Gastrocnemius medialis (tissue), 4 donors: ENCODE data around the gene ARTN. TPM values are rescaled to one million over a fixed set of nuclear protein-coding genes. Genes with fewer than 3 reads are reported as not detected.

ENCODE experiments used
- ATAC-seq, 2 donors: fragments of 150-250 bp; one replicate each; pipeline ENCODE4 v1.9.1; 2016
- DNase-seq, 2 donors: peaks; one replicate each; pipeline ENCODE4 v3.0.0-alpha.2; 2019
- H3K27ac ChIP-seq, 4 donors: fragments of 200-600 bp; sonication (generic); 1 replicate in 1 of 4; 2 replicates in 3 of 4; pipeline ENCODE4 v1.5.1; 2016 to 2018; ENCODE audit warnings: mild to moderate bottlenecking in 2 of 4, moderate library complexity in 1 of 4
- H3K27me3 ChIP-seq, 3 donors: fragments of 200-600 bp; sonication (generic) in 2 of 3; 1 replicate in 1 of 3; 2 replicates in 2 of 3; pipeline versions ENCODE4 v1.5.1 to v1.6.0; 2016 to 2019; ENCODE audit warnings: mild to moderate bottlenecking in 1 of 3, moderate library complexity in 1 of 3
- H3K36me3 ChIP-seq, 2 donors: fragments of 200-600 bp; sonication (generic) in 1 of 2; one replicate each; pipeline ENCODE4 v1.5.1; 2017 to 2018
- H3K4me1 ChIP-seq, 2 donors: fragments of 200-600 bp; sonication (generic) in 1 of 2; one replicate each; pipeline ENCODE4 v1.5.1; 2016 to 2017; ENCODE audit warnings: mild to moderate bottlenecking in 2 of 2
- H3K4me3 ChIP-seq, 4 donors: fragments of 200-600 bp; sonication (generic) in 3 of 4; 1 replicate in 1 of 4; 2 replicates in 3 of 4; pipeline ENCODE4 v1.5.1; 2016 to 2019; ENCODE audit warnings: mild to moderate bottlenecking in 2 of 4
- H3K9me3 ChIP-seq, 3 donors: fragments of 200-600 bp; sonication (generic) in 2 of 3; 1 replicate in 1 of 3; 2 replicates in 2 of 3; pipeline ENCODE4 v1.5.1; 2016 to 2019
- POLR2A ChIP-seq, 2 donors: fragments of 450-650 bp; IDR thresholded peaks; one replicate each; pipeline ENCODE4 v1.6.1; 2017; ENCODE audit warnings: antibody characterized with exemption in 2 of 2, mild to moderate bottlenecking in 2 of 2, moderate library complexity in 2 of 2
- in situ Hi-C, 4 donors: fragments of 200-750 bp; cut with MboI; loops; one replicate each; pipeline versions ENCODE4 v1.15.0 to v1.8.0; 2017; ENCODE audit warnings: low sequenced_read_pairs in 4 of 4
- intact Hi-C: fragments of 100-400 bp; cut with DNase I; formaldehyde crosslinking; loops from one replicate; pipeline ENCODE4 v1.15.1; 2023; ENCODE audit warnings: low total_unique reads
- total RNA-seq, 4 donors: library from RNA; depleted of rRNA; stranded (reverse); fragments of >200 nt; gene quantifications; one replicate each; pipeline versions ENCODE4 v1.1.0 to v1.2.3, GENCODE V29; 2016
- TF ChIP-seq, protein P1 (sequence below), 5 experiments: fragments of 450-650 bp in 3 of 5; fragments of 200-600 bp in 2 of 5; sonication (generic) in 2 of 5; IDR thresholded peaks in 4 of 5; conservative IDR thresholded peaks in 1 of 5; 1 replicate in 4 of 5; 2 replicates in 1 of 5; pipeline ENCODE4 v1.5.1; 2016 to 2019; ENCODE audit warnings: antibody characterized with exemption in 5 of 5, mild to moderate bottlenecking in 3 of 5, moderate library complexity in 3 of 5

Gene ARTN
- total RNA-seq, 4 donors from 2014 or later = 0.25 to 1.8 TPM; not detected in 2

DNA sequence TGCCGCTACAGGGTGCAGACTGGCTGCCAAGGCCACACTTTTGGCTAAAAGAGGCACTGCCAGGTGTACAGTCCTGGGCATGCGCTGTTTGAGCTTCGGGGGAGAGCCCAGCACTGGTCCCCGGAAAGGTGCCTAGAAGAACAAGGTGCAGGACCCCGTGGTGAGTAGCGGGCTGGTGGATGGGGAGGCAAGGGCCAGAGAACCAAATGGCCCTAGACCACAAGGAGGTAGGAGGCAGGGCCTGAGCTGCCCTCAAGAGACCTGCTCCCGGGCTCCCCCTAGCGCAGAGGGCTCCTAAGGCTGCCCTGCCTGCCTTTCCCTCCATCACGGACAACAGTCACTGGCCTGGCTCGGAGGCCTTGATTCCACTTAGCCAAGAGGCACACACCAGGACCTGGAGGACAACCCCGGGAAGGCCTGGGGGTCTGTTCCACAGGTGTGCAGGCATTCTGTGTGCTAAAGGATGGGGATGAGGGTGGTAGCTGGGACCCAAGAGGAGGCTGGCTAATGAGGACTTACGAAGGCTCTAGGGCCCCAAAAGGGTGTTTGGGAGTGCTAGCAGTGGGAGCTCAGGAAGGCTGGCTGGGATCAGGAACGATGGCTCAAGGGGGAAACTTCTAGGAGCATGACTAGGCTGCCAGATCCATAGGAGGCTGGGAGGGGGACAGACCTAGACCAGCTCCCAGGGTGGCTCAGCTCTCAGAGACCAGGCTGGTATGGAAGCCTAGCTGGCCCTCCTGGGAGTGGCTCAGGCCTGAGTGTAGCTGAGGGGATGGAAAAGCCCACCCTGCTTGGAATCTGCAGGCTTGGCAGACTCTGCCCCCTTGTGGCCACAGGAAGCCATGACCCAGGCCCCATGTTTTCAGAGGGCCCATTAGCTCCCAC lies 742 bp downstream of the ARTN start:
- Histone ChIP-seq H3K4me3 (peak overlapping the region in 3 of 4 donors; percentile 45 to 54 (median 46)), H3K36me3 (peaks cover 0 to 6% of the 10 kb centered on the region in 2 donors), H3K9me3 (no peaks in the 10 kb centered on the region), H3K27ac (peak overlapping the region in 3 of 4 donors; percentile 2 to 39 (median 30)), H3K4me1 (peaks cover 27 to 28% of the 10 kb centered on the region in 2 donors), H3K27me3 (no peaks in the 10 kb centered on the region)
- intact Hi-C loops = loop anchor here (1.0 to 5.0 kb wide), 2 partner anchors 171 to 402 kb away; partner anchors contain the start of gene PTPRF
- in situ Hi-C loops = loop anchor here in 3 of 4 donors (5.0 to 25.0 kb wide), 4 partner anchors 162 to 397 kb away; partner anchors contain the start of gene PTPRF (in 2 of the 3)
- ATAC-seq (peak; percentile 62 to 70), DNase-seq (peak in 1 of 2 donors; percentile 72)
- TF ChIP-seq POLR2A (IDR thresholded peaks at IDR 0.05) = no peak
- TF ChIP-seq, protein P1, sequence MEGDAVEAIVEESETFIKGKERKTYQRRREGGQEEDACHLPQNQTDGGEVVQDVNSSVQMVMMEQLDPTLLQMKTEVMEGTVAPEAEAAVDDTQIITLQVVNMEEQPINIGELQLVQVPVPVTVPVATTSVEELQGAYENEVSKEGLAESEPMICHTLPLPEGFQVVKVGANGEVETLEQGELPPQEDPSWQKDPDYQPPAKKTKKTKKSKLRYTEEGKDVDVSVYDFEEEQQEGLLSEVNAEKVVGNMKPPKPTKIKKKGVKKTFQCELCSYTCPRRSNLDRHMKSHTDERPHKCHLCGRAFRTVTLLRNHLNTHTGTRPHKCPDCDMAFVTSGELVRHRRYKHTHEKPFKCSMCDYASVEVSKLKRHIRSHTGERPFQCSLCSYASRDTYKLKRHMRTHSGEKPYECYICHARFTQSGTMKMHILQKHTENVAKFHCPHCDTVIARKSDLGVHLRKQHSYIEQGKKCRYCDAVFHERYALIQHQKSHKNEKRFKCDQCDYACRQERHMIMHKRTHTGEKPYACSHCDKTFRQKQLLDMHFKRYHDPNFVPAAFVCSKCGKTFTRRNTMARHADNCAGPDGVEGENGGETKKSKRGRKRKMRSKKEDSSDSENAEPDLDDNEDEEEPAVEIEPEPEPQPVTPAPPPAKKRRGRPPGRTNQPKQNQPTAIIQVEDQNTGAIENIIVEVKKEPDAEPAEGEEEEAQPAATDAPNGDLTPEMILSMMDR (IDR thresholded peaks at IDR 0.05 in 4 of 5, conservative IDR thresholded peaks at IDR 0.05 in 1 of 5) = peak; percentile 75 to 93 (median 86)

GRCh38 chr1:43934986-43935324 lies 1.4 kb downstream of the ARTN start:
- intact Hi-C loops = loop anchor here (1.0 to 5.0 kb wide), 2 partner anchors 172 to 403 kb away; partner anchors contain the start of gene PTPRF
- Histone ChIP-seq H3K4me1 (peaks cover 28 to 32% of the 10 kb centered on the region in 2 donors), H3K36me3 (peaks cover 0 to 3% of the 10 kb centered on the region in 2 donors), H3K9me3 (no peaks in the 10 kb centered on the region), H3K27me3 (no peaks in the 10 kb centered on the region), H3K4me3 (no peak overlapping the region), H3K27ac (no peak overlapping the region)
- in situ Hi-C loops = loop anchor here (5.0 to 25.0 kb wide), 4 partner anchors 163 to 398 kb away; partner anchors contain the start of gene PTPRF (in 2 of the 4)
- no peak for DNase-seq
- TF ChIP-seq, protein P1 (IDR thresholded peaks at IDR 0.05 in 4 of 5, conservative IDR thresholded peaks at IDR 0.05 in 1 of 5) = no peak
- TF ChIP-seq POLR2A (IDR thresholded peaks at IDR 0.05) = no peak
- no peak for ATAC-seq

DNA sequence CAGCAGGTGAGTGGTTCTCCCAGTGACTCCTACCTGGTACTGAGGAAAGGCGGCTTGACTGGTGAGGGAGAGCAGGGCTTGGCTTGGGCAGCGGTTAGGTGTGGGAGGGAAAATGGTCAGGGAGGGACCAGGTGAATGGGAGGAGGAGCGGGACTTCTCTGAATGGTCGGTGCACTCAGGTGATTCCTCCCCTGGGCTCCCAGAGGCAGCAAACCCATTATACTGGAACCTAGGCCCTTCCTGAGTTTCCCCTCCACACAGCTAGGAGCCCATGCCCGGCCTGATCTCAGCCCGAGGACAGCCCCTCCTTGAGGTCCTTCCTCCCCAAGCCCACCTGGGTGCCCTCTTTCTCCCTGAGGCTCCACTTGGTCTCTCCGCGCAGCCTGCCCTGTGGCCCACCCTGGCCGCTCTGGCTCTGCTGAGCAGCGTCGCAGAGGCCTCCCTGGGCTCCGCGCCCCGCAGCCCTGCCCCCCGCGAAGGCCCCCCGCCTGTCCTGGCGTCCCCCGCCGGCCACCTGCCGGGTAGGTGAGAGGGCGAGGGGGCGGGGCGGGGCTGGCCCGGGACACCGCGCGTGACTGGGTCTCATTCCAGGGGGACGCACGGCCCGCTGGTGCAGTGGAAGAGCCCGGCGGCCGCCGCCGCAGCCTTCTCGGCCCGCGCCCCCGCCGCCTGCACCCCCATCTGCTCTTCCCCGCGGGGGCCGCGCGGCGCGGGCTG lies 2.3 kb downstream of the ARTN start:
- DNase-seq = no peak
- in situ Hi-C loops (loop anchor here in 3 of 4 donors (5.0 to 25.0 kb wide), 2 partner anchors 169 to 399 kb away; partner anchors contain the start of gene PTPRF (in 2 of the 3)), intact Hi-C loops (no loop called here)
- H3K4me3 ChIP-seq = peak overlapping the region; percentile 26 to 51 (median 37)
- ATAC-seq = no peak
- no peak overlapping the region for H3K27ac ChIP-seq
- H3K36me3 ChIP-seq = no peaks in the 10 kb centered on the region
- TF ChIP-seq, protein P1 (IDR thresholded peaks at IDR 0.05 in 4 of 5, conservative IDR thresholded peaks at IDR 0.05 in 1 of 5) = no peak
- no peak for TF ChIP-seq POLR2A (IDR thresholded peaks at IDR 0.05)
- H3K4me1 ChIP-seq = peaks cover 28 to 32% of the 10 kb centered on the region in 2 donors
- H3K9me3 ChIP-seq = no peaks in the 10 kb centered on the region
- no peaks in the 10 kb centered on the region for H3K27me3 ChIP-seq

- no peak for DNase-seq
Observed at GRCh38 chr1:43936431-43937151, 3.0 kb downstream of the ARTN start.

More at GRCh38 chr1:43936431-43937151, 3.0 kb downstream of the ARTN start:
- ATAC-seq = no peak
- Histone ChIP-seq H3K4me3 (peak overlapping the region; percentile 26 to 49 (median 38)), H3K27me3 (no peaks in the 10 kb centered on the region), H3K27ac (no peak overlapping the region), H3K9me3 (no peaks in the 10 kb centered on the region), H3K4me1 (peaks cover 28 to 32% of the 10 kb centered on the region in 2 donors), H3K36me3 (no peaks in the 10 kb centered on the region)
- in situ Hi-C loops (loop anchor here in 3 of 4 donors (5.0 to 25.0 kb wide), 2 partner anchors 169 to 399 kb away; partner anchors contain the start of gene PTPRF (in 2 of the 3)), intact Hi-C loops (no loop called here)
- TF ChIP-seq, protein P1 (IDR thresholded peaks at IDR 0.05 in 4 of 5, conservative IDR thresholded peaks at IDR 0.05 in 1 of 5) = no peak
- TF ChIP-seq POLR2A (IDR thresholded peaks at IDR 0.05) = no peak
